Stimulated activated naive CD8-positive, alpha-beta T cell treated with anti-CD3 and anti-CD28 coated beads, Interleukin-15, Interleukin-2, amounts not matched to agents 100 U/mL and 50 U/mL, for 24 hours (primary cell): Measurements from ENCODE around the gene RABL6.
"Not testable (repeated sequence)": the region's sequence is repeated elsewhere in the genome, so short reads cannot be mapped to it uniquely, and the experiment has no call there.

ENCODE experiments used
- ATAC-seq: fragments of 150-1000 bp; cut with Tn5 transposase; one replicate; pipeline ENCODE4 v1.10.0; 2021
- DNase-seq: peaks from one replicate; pipeline ENCODE4 v3.0.0; 2021

Gene RABL6

GRCh38 chr9:136835162-136835931 lies 27.6 kb downstream of the RABL6 start:
- ATAC-seq (no peak), DNase-seq (no peak)

GRCh38 chr9:136835932-136836904 lies 28.5 kb downstream of the RABL6 start:
- no peak for ATAC-seq
- no peak for DNase-seq

- no peak for ATAC-seq
- DNase-seq, result no peak
Measured at GRCh38 chr9:136837146-136837855, 29.6 kb downstream of the RABL6 start.

GRCh38 chr9:136837856-136838277 lies 30.1 kb downstream of the RABL6 start:
- not testable (repeated sequence) for DNase-seq, ATAC-seq

GRCh38 chr9:136838314-136839228 lies 30.8 kb downstream of the RABL6 start:
- DNase-seq, result no peak
- no peak for ATAC-seq

GRCh38 chr9:136839229-136840139 lies 31.7 kb downstream of the RABL6 start:
- no peak for DNase-seq

GRCh38 chr9:136840140-136840876 lies 32.6 kb downstream of the RABL6 start:
- DNase-seq (no peak), ATAC-seq (no peak)

More at GRCh38 chr9:136839229-136840139, 31.7 kb downstream of the RABL6 start:
- ATAC-seq, result no peak

GRCh38 chr9:136840877-136841645 lies 33.3 kb downstream of the RABL6 start:
- ATAC-seq (no peak), DNase-seq (no peak)

- ATAC-seq, result not testable (repeated sequence)
Measured at GRCh38 chr9:136841646-136842379, 34.1 kb downstream of the RABL6 start.

GRCh38 chr9:136842380-136842948 lies 34.7 kb downstream of the RABL6 start, which contains the start of gene AJM1:
Gene AJM1 (plus strand): TSS chr9:136842478. CDS start chr9:136844415, 1,937 bp downstream.
- ATAC-seq, result peak; percentile 87
- DNase-seq, result peak; percentile 82

More at GRCh38 chr9:136841646-136842379, 34.1 kb downstream of the RABL6 start:
- DNase-seq, result not testable (repeated sequence)

- not testable (repeated sequence) for DNase-seq, ATAC-seq
Measured at GRCh38 chr9:136843159-136843800, 35.5 kb downstream of the RABL6 start.

GRCh38 chr9:136843801-136844740 lies 36.3 kb downstream of the RABL6 start:
- peak; percentile 78 for DNase-seq
- not testable (repeated sequence) for ATAC-seq

- no peak for ATAC-seq
- peak; percentile 29 for DNase-seq
Measured at GRCh38 chr9:136844761-136845464, 37.2 kb downstream of the RABL6 start.

GRCh38 chr9:136845465-136846260 lies 37.9 kb downstream of the RABL6 start:
- no peak for ATAC-seq
- no peak for DNase-seq
